ENCODE results near the gene ZBTB43.

Gene ZBTB43

DNA sequence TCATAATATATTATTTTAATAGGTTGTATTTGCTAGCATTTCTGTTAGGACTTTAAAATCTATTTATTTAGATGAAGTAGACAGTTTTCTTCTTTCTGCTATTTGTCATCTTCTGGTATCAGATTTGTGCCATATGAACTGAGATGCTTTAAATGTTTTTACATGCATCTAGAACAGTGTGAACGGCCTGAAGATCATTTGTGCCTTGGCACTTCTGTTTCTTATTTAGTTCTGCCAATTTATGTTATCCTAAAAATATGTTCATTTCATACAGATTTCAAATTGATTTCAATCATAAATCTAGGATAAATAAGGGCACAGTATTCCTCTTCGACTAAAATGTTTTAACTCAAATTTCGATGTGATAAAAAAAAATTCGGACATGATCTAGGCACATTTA lies 71.7 kb downstream of the ZBTB43 start:
- H3K9ac ChIP-seq (ENCODE audit: low read length) = no peak overlapping the region
- no peaks in the 10 kb centered on the region for H3K4me1 ChIP-seq (ENCODE audit: control insufficient read depth, insufficient read depth, low read length)
- H3K4me3 ChIP-seq (ENCODE audit: low read length) = no peak overlapping the region
- no peaks in the 10 kb centered on the region for H3K27me3 ChIP-seq (ENCODE audit: control insufficient read depth, insufficient read depth, low read length)
- no peak overlapping the region for H3K27ac ChIP-seq (ENCODE audit: low read depth, low read length)
- peaks cover 12% of the 10 kb centered on the region for H3K36me3 ChIP-seq (ENCODE audit: control insufficient read depth, insufficient read depth, low read length)

DNA sequence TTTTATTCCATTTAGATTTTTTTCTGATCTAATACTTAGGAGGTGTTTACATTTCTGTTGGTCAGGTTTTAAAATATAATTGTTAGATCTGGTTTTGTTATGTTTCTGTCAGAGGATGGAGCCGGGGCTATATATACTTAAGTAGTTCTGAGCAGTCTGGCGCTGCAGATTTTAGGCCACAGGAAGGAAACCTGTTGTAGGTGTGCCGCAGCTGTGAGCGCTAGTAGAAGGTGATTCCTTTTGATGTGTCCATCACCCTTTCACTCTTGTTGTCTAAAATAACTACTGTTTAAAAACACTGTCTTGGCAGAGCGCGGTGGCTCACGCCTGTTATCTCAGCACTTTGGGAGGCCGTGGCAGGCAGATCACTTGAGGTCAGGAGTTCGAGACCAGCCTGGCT lies 72.6 kb downstream of the ZBTB43 start:
- Histone ChIP-seq H3K9ac (ENCODE audit: low read length) (no peak overlapping the region), H3K27me3 (ENCODE audit: control insufficient read depth, insufficient read depth, low read length) (no peaks in the 10 kb centered on the region), H3K4me1 (ENCODE audit: control insufficient read depth, insufficient read depth, low read length) (no peaks in the 10 kb centered on the region), H3K36me3 (ENCODE audit: control insufficient read depth, insufficient read depth, low read length) (peaks cover 12% of the 10 kb centered on the region), H3K27ac (ENCODE audit: low read depth, low read length) (no peak overlapping the region), H3K4me3 (ENCODE audit: low read length) (no peak overlapping the region)

DNA sequence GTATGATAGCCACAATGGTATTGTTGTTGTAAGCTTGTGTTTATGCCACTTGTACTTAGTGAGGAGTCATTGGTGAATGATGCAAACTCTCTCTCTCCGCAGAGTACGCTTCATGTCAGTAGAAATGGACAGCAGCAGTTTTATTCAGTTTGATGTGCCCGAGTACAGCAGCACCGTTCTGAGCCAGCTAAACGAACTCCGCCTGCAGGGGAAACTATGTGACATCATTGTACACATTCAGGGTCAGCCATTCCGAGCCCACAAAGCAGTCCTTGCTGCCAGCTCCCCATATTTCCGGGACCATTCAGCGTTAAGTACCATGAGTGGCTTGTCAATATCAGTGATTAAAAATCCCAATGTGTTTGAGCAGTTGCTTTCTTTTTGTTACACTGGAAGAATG lies 74.4 kb downstream of the ZBTB43 start:
- H3K9ac ChIP-seq (ENCODE audit: low read length) = no peak overlapping the region
- H3K27ac ChIP-seq (ENCODE audit: low read depth, low read length) = no peak overlapping the region

DNA sequence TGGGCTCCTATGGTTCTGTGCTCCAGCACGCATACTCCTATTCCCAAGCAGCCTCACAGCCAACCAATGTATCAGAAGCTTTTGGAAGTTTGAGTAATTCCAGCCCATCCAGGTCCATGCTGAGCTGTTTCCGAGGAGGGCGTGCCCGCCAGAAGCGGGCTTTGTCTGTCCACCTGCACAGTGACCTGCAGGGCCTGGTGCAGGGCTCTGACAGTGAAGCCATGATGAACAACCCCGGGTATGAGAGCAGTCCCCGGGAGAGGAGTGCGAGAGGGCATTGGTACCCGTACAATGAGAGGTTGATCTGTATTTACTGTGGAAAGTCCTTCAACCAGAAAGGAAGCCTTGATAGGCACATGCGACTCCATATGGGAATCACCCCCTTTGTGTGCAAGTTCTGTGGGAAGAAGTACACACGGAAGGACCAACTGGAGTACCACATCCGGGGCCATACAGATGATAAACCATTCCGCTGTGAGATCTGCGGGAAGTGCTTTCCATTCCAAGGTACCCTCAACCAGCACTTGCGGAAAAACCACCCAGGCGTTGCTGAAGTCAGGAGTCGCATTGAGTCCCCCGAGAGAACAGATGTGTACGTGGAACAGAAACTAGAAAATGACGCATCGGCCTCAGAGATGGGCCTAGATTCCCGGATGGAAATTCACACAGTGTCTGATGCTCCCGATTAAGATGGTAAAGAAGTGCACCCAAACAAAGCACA lies 75.5 kb downstream of the ZBTB43 start:
- Histone ChIP-seq H3K9ac (ENCODE audit: low read length) (no peak overlapping the region), H3K4me1 (ENCODE audit: control insufficient read depth, insufficient read depth, low read length) (no peaks in the 10 kb centered on the region), H3K27me3 (ENCODE audit: control insufficient read depth, insufficient read depth, low read length) (no peaks in the 10 kb centered on the region), H3K36me3 (ENCODE audit: control insufficient read depth, insufficient read depth, low read length) (peaks cover 16% of the 10 kb centered on the region), H3K4me3 (ENCODE audit: low read length) (no peak overlapping the region), H3K27ac (ENCODE audit: low read depth, low read length) (no peak overlapping the region)

More for the DNA sequence above, 74.4 kb downstream of the ZBTB43 start:
- Histone ChIP-seq H3K4me3 (ENCODE audit: low read length) (no peak overlapping the region), H3K36me3 (ENCODE audit: control insufficient read depth, insufficient read depth, low read length) (peaks cover 16% of the 10 kb centered on the region), H3K4me1 (ENCODE audit: control insufficient read depth, insufficient read depth, low read length) (no peaks in the 10 kb centered on the region), H3K27me3 (ENCODE audit: control insufficient read depth, insufficient read depth, low read length) (no peaks in the 10 kb centered on the region)

DNA sequence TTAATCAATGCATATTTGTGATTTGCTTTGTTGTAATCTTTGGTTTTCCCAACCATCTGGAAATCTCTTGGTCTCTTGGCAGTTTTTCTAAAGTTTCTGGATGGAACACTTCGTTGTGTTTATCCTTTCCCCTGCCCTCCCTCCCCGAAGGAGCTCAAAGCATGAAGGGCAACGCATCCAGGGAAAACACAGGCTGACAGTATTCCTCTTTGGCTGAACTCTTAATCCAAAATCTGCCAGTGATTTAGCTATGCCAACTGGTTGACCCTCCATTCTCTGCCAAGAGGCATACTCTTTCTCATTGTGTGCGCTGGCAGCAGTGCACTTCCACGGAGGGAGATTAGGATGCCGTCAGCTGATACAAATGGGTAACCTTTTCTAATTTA lies 76.1 kb downstream of the ZBTB43 start:
- H3K9ac ChIP-seq (ENCODE audit: low read length) = no peak overlapping the region
- H3K27ac ChIP-seq (ENCODE audit: low read depth, low read length) = no peak overlapping the region
- no peaks in the 10 kb centered on the region for H3K27me3 ChIP-seq (ENCODE audit: control insufficient read depth, insufficient read depth, low read length)
- peaks cover 16% of the 10 kb centered on the region for H3K36me3 ChIP-seq (ENCODE audit: control insufficient read depth, insufficient read depth, low read length)
- no peak overlapping the region for H3K4me3 ChIP-seq (ENCODE audit: low read length)
- H3K4me1 ChIP-seq (ENCODE audit: control insufficient read depth, insufficient read depth, low read length) = no peaks in the 10 kb centered on the region

DNA sequence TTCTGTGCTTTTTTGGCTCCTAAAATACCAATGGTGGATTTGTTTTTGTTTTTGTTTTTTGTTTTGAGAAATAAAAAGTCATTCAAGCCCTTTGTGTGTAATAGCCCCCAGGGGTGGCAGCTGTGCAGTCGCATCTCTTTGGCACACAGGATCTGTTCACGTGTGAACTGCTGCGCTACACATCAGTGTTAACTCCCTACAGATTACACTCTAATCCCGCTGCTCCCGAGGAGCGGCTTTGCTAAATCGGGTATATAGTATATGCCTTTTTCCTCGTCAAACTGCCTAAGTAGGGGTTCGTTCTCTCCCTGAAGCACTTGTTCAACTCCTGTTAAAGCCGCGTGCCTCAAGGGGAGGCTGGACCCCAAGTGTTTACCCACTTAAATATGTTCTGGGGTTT lies 77.9 kb downstream of the ZBTB43 start:
- no peak overlapping the region for H3K9ac ChIP-seq (ENCODE audit: low read length)
- peaks cover 16% of the 10 kb centered on the region for H3K36me3 ChIP-seq (ENCODE audit: control insufficient read depth, insufficient read depth, low read length)
- no peak overlapping the region for H3K27ac ChIP-seq (ENCODE audit: low read depth, low read length)
- no peaks in the 10 kb centered on the region for H3K27me3 ChIP-seq (ENCODE audit: control insufficient read depth, insufficient read depth, low read length)
- H3K4me3 ChIP-seq (ENCODE audit: low read length) = no peak overlapping the region
- no peaks in the 10 kb centered on the region for H3K4me1 ChIP-seq (ENCODE audit: control insufficient read depth, insufficient read depth, low read length)

DNA sequence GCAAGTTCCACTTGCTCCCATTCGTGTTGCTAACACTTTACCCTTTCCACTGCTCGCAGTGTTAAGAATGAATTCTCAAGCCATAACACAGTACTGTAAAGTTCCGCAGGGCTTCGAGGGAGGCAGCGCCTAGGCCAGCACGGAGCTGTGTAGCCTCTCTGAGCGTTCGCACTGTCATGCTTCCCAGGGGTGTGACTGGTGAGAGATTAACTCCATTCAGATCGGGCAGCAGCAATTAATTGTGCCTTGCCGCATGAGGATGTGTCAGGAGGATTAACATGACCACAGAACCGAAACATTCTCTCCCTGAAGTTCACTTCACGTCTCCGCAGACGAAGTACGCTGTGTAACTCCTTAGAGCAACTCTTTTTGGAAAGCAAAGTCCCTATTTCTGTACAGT lies 78.8 kb downstream of the ZBTB43 start:
- Histone ChIP-seq H3K27me3 (ENCODE audit: control insufficient read depth, insufficient read depth, low read length) (no peaks in the 10 kb centered on the region), H3K4me3 (ENCODE audit: low read length) (no peak overlapping the region), H3K4me1 (ENCODE audit: control insufficient read depth, insufficient read depth, low read length) (no peaks in the 10 kb centered on the region), H3K9ac (ENCODE audit: low read length) (no peak overlapping the region), H3K36me3 (ENCODE audit: control insufficient read depth, insufficient read depth, low read length) (peaks cover 16% of the 10 kb centered on the region), H3K27ac (ENCODE audit: low read depth, low read length) (no peak overlapping the region)

DNA sequence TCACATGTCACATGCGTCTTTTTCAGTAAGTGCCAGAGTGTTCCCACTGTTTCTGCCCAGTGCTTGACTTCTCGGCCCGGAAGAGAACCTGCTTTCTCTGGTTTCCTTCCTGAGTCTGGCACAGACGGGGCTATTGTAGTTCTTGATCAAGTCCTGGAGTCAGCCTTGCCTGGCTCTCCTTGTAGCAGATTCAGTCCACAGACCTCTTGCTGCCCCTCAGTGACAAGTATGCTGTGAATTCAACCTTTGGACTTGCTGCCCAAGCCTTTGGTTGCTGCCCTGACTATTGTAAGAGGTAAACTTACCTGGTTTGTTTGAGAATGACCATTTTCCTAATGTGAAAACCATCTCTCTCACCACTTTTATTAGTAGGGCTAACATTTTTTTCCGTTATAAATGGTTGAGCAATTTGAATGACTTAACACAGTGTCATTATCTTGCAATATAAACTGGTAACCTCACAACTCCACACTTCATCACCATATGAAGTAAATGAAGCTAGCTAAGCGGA lies 80.3 kb downstream of the ZBTB43 start:
- H3K4me1 ChIP-seq (ENCODE audit: control insufficient read depth, insufficient read depth, low read length) = no peaks in the 10 kb centered on the region
- H3K27me3 ChIP-seq (ENCODE audit: control insufficient read depth, insufficient read depth, low read length) = no peaks in the 10 kb centered on the region
- no peak overlapping the region for H3K9ac ChIP-seq (ENCODE audit: low read length)
- H3K27ac ChIP-seq (ENCODE audit: low read depth, low read length) = no peak overlapping the region
- H3K36me3 ChIP-seq (ENCODE audit: control insufficient read depth, insufficient read depth, low read length) = peaks cover 13% of the 10 kb centered on the region
- H3K4me3 ChIP-seq (ENCODE audit: low read length) = no peak overlapping the region

DNA sequence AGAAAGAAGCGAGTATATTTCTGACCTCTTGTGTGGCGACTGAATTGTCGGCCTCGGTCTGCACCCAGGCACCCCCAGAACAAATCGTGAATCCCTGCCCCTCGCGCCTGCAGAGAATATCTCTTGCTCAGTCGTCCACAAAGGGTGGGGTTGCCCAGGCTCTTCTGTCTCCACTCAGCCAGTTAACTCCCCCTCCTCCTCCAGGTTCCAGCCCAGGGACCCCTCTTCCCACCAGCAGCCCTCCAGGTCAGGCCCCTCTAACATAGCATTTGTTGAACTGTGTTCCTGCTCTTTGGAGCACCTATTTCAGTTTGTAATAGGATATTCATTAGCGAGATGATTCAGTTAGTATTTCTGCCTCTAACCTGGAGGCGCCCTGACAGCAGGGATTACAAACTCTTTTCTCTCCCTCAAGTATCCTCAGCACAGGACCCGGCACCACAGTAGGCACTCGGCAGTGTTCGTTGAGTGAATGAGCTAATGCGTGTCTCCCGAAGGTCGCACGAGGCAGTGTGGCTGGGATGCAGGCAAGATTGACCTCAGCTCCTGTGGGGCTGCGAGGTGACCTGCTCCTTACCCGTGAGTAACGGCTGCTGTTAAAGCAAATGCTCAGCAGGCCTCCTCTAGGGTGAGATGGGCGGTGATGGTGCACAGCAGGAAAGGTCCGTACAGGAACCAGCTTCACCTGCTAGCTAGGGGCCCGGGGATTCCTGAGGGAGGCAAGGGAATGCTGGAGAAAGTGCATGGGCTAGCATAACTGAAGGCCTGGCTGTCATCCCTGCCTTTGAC lies 81.4 kb downstream of the ZBTB43 start:
- Histone ChIP-seq H3K9ac (ENCODE audit: low read length) (no peak overlapping the region), H3K4me3 (ENCODE audit: low read length) (no peak overlapping the region), H3K27me3 (ENCODE audit: control insufficient read depth, insufficient read depth, low read length) (no peaks in the 10 kb centered on the region), H3K36me3 (ENCODE audit: control insufficient read depth, insufficient read depth, low read length) (peaks cover 4% of the 10 kb centered on the region), H3K4me1 (ENCODE audit: control insufficient read depth, insufficient read depth, low read length) (no peaks in the 10 kb centered on the region), H3K27ac (ENCODE audit: low read depth, low read length) (no peak overlapping the region)

DNA sequence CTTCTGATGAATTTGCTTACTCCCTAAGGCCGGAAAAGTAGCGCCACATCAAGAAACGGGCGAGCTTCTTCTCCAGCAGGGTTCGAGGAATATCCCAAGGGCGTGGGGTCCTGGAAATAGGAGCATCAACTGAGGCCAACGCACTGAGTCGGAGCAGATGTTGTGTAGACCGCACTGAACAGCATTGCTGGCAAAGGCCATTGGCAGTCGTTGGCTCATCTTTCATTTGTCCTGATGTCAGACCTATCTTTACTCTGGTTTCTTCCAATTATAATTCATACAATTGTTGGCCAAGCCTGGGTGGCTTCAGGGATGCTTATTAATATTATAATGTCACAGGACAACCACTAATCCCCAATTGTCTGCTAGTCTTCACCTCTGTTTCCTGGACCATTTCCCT lies 82.1 kb downstream of the ZBTB43 start:
- Histone ChIP-seq H3K27me3 (ENCODE audit: control insufficient read depth, insufficient read depth, low read length) (no peaks in the 10 kb centered on the region), H3K4me1 (ENCODE audit: control insufficient read depth, insufficient read depth, low read length) (no peaks in the 10 kb centered on the region), H3K27ac (ENCODE audit: low read depth, low read length) (no peak overlapping the region)

More for the DNA sequence above, 82.1 kb downstream of the ZBTB43 start:
- no peak overlapping the region for H3K4me3 ChIP-seq (ENCODE audit: low read length)
- no peak overlapping the region for H3K9ac ChIP-seq (ENCODE audit: low read length)
- H3K36me3 ChIP-seq (ENCODE audit: control insufficient read depth, insufficient read depth, low read length) = peaks cover 4% of the 10 kb centered on the region

Measured in rectal smooth muscle tissue (tissue), 1 donor.